Measurements from ENCODE around the gene ZNF736.
"Not testable (repeated sequence)": the region's sequence is repeated elsewhere in the genome, so short reads cannot be mapped to it uniquely, and the experiment has no call there.

ZNF736 gene

GRCh38 chr7:64314566-64314965, 805 bp downstream of the ZNF736 start:
- peak; percentile 9 for DNase-seq (ENCODE audit: extremely low read depth, insufficient read length)
- Histone ChIP-seq H3K4me3 (replicated peaks; ENCODE audit: low read depth, low read length) (peak overlapping the region; percentile 90), H3K27me3 (replicated peaks; ENCODE audit: control insufficient read depth, insufficient read depth, low read length) (no peaks in the 10 kb centered on the region), H3K36me3 (ENCODE audit: control insufficient read depth, insufficient read depth, low read length) (no peaks in the 10 kb centered on the region; the same call in 1 of the 2 replicates)
- no peak for TF ChIP-seq CTCF (IDR thresholded peaks at IDR 0.05; ENCODE audit: insufficient read depth, low read length, poor library complexity, severe bottlenecking)

GRCh38 chr7:64316031-64316742, 2.4 kb downstream of the ZNF736 start:
- H3K4me3 ChIP-seq (replicated peaks; ENCODE audit: low read depth, low read length); H3K27me3 ChIP-seq (replicated peaks; ENCODE audit: control insufficient read depth, insufficient read depth, low read length); DNase-seq (ENCODE audit: extremely low read depth, insufficient read length); H3K36me3 ChIP-seq (ENCODE audit: control insufficient read depth, insufficient read depth, low read length): not testable (repeated sequence)

GRCh38 chr7:64320547-64321513, 7.1 kb downstream of the ZNF736 start:
- no peak overlapping the region for H3K4me3 ChIP-seq (replicated peaks; ENCODE audit: low read depth, low read length)
- peak; percentile 11 for TF ChIP-seq CTCF (IDR thresholded peaks at IDR 0.05; ENCODE audit: insufficient read depth, low read length, poor library complexity, severe bottlenecking)
- DNase-seq (ENCODE audit: extremely low read depth, insufficient read length): peak; percentile 7
- H3K36me3 ChIP-seq (ENCODE audit: control insufficient read depth, insufficient read depth, low read length): no peaks in the 10 kb centered on the region
- no peaks in the 10 kb centered on the region for H3K27me3 ChIP-seq (replicated peaks; ENCODE audit: control insufficient read depth, insufficient read depth, low read length)

GRCh38 chr7:64324166-64324565, 10.4 kb downstream of the ZNF736 start:
- H3K36me3 ChIP-seq (ENCODE audit: control insufficient read depth, insufficient read depth, low read length); H3K27me3 ChIP-seq (replicated peaks; ENCODE audit: control insufficient read depth, insufficient read depth, low read length): not testable (repeated sequence)

GRCh38 chr7:64348713-64349210, 35.0 kb downstream of the ZNF736 start:
- not testable (repeated sequence) for DNase-seq (ENCODE audit: extremely low read depth, insufficient read length); H3K4me3 ChIP-seq (replicated peaks; ENCODE audit: low read depth, low read length); H3K36me3 ChIP-seq (ENCODE audit: control insufficient read depth, insufficient read depth, low read length); H3K27me3 ChIP-seq (replicated peaks; ENCODE audit: control insufficient read depth, insufficient read depth, low read length)

More at GRCh38 chr7:64324166-64324565, 10.4 kb downstream of the ZNF736 start:
- not testable (repeated sequence) for DNase-seq (ENCODE audit: extremely low read depth, insufficient read length); H3K4me3 ChIP-seq (replicated peaks; ENCODE audit: low read depth, low read length)

GRCh38 chr7:64359543-64359942, 45.8 kb downstream of the ZNF736 start:
- no peak for DNase-seq (ENCODE audit: extremely low read depth, insufficient read length)
- Histone ChIP-seq H3K27me3 (replicated peaks; ENCODE audit: control insufficient read depth, insufficient read depth, low read length) (no peaks in the 10 kb centered on the region), H3K4me3 (replicated peaks; ENCODE audit: low read depth, low read length) (no peak overlapping the region), H3K36me3 (ENCODE audit: control insufficient read depth, insufficient read depth, low read length) (no peaks in the 10 kb centered on the region)
- no peak for TF ChIP-seq CTCF (IDR thresholded peaks at IDR 0.05; ENCODE audit: insufficient read depth, low read length, poor library complexity, severe bottlenecking)

GRCh38 chr7:64371116-64371515, 57.4 kb downstream of the ZNF736 start:
- H3K27me3 ChIP-seq (replicated peaks; ENCODE audit: control insufficient read depth, insufficient read depth, low read length): no peaks in the 10 kb centered on the region
- H3K4me3 ChIP-seq (replicated peaks; ENCODE audit: low read depth, low read length): no peak overlapping the region
- H3K36me3 ChIP-seq (ENCODE audit: control insufficient read depth, insufficient read depth, low read length): no peaks in the 10 kb centered on the region
- no peak for TF ChIP-seq CTCF (IDR thresholded peaks at IDR 0.05; ENCODE audit: insufficient read depth, low read length, poor library complexity, severe bottlenecking)
- DNase-seq (ENCODE audit: extremely low read depth, insufficient read length): no peak
